Measurements from ENCODE around the gene ALDOC. TPM values are rescaled to one million over a fixed set of nuclear protein-coding genes. Genes with fewer than 3 reads are reported as not detected.

The ALDOC gene
- total and polyA plus RNA-seq, 2 experiments from 2014 or later: 33.5 to 157 TPM

DNA sequence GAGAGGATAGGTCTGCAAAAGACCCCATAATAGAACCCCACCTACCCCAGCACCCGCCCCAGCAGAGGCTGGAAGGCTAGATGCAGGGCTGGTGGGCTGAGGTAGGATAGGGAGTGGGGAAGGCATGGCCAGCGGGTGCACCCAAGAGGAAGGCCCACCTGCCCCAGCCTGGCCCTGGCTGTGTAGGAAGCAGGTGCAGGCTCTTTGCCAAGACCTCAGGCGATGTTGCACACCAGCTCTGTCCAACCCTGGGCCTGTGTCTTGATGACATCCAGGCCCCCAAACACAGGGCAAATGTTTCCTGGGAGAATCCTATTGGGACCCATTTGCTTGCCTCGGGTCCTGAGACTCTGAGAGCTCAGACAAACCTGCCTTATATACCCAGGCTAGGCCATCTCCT, 36.5 kb downstream of the ALDOC start (continued):
- TF ChIP-seq, protein P1, sequence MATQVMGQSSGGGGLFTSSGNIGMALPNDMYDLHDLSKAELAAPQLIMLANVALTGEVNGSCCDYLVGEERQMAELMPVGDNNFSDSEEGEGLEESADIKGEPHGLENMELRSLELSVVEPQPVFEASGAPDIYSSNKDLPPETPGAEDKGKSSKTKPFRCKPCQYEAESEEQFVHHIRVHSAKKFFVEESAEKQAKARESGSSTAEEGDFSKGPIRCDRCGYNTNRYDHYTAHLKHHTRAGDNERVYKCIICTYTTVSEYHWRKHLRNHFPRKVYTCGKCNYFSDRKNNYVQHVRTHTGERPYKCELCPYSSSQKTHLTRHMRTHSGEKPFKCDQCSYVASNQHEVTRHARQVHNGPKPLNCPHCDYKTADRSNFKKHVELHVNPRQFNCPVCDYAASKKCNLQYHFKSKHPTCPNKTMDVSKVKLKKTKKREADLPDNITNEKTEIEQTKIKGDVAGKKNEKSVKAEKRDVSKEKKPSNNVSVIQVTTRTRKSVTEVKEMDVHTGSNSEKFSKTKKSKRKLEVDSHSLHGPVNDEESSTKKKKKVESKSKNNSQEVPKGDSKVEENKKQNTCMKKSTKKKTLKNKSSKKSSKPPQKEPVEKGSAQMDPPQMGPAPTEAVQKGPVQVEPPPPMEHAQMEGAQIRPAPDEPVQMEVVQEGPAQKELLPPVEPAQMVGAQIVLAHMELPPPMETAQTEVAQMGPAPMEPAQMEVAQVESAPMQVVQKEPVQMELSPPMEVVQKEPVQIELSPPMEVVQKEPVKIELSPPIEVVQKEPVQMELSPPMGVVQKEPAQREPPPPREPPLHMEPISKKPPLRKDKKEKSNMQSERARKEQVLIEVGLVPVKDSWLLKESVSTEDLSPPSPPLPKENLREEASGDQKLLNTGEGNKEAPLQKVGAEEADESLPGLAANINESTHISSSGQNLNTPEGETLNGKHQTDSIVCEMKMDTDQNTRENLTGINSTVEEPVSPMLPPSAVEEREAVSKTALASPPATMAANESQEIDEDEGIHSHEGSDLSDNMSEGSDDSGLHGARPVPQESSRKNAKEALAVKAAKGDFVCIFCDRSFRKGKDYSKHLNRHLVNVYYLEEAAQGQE (IDR thresholded peaks at IDR 0.05; ENCODE audit: unreplicated experiment): no peak
- TF ChIP-seq NANOG (IDR thresholded peaks at IDR 0.05; ENCODE audit: borderline replicate concordance) (no peak), EZH2 (IDR thresholded peaks at IDR 0.05; ENCODE audit: low read depth, unreplicated experiment) (no peak), ZNF114 (CRISPR knock-in tag; IDR thresholded peaks at IDR 0.05) (no peak), EZH2phosphoT487 (IDR thresholded peaks at IDR 0.05; ENCODE audit: unreplicated experiment) (no peak), ZNF331 (CRISPR knock-in tag; IDR thresholded peaks at IDR 0.05; ENCODE audit: low read depth) (no peak), POLR2AphosphoS5 (IDR thresholded peaks at IDR 0.05; ENCODE audit: low read depth) (no peak)

DNA sequence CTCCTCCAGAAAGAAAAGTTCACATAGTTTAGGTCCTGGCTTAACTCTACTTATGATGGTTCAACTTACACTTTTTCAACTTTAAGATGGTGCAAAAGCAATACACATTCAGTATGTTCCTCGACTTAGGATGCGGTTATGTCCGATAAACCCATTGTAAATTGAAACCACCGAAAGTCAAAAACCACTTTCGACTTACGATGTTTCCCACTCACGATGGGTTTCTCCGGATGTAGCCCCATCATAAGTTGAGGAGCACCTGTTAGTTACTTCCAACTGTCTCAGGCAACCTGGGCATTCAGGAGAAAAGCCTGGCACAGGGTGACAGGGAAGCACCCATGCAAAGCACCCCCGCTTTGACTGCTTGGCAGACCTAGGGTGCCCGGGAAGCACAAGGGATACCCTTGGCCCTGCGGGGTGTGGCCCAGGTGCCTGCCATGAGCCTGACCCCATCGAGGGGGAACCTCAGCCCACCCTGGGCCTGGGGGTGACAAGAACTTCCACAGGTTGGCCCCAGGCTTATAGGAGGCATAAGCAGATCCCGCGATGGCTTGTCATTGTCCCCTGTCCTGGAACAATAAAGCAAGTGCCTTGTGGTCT, 38.3 kb downstream of the ALDOC start:
- Histone ChIP-seq H3K4me3 (no peak overlapping the region), H4K20me1 (replicated peaks; ENCODE audit: insufficient read depth) (no peaks in the 10 kb centered on the region), H3K79me2 (replicated peaks; ENCODE audit: insufficient read depth) (no peaks in the 10 kb centered on the region), H3K4me2 (no peak overlapping the region), H3K4me1 (ENCODE audit: insufficient read depth) (no peaks in the 10 kb centered on the region; the same call in 1 of the 2 replicates), H2AFZ (no peak overlapping the region), H3K27me3 (ENCODE audit: insufficient read depth) (no peaks in the 10 kb centered on the region), H3K27ac (ENCODE audit: low read depth) (no peak overlapping the region), H3F3A (replicated peaks; ENCODE audit: low read depth) (no peaks in the 10 kb centered on the region), H3K9me2 (ENCODE audit: insufficient read depth) (no peaks in the 10 kb centered on the region), H3K36me3 (ENCODE audit: insufficient read depth) (no peaks in the 10 kb centered on the region)
- TF ChIP-seq EZH2 (IDR thresholded peaks at IDR 0.05; ENCODE audit: low read depth, unreplicated experiment): no peak
- no peak for TF ChIP-seq STAT1 (IDR thresholded peaks at IDR 0.05; ENCODE audit: unreplicated experiment)
- TF ChIP-seq NANOG (IDR thresholded peaks at IDR 0.05; ENCODE audit: borderline replicate concordance): no peak
- no peak for TF ChIP-seq ZNF331 (CRISPR knock-in tag; IDR thresholded peaks at IDR 0.05; ENCODE audit: low read depth)
- TF ChIP-seq CREB1 (CRISPR knock-in tag; IDR thresholded peaks at IDR 0.05; ENCODE audit: low read depth): no peak
- peaks cover 9% of the 10 kb centered on the region for H3K27me3 Mint-ChIP-seq (ENCODE audit: insufficient read depth, low read depth, poor library complexity)
- H3K9me3 Mint-ChIP-seq: no peaks in the 10 kb centered on the region
- H3K36me3 Mint-ChIP-seq (ENCODE audit: low read depth): no peaks in the 10 kb centered on the region
- H3K4me1 Mint-ChIP-seq: no peaks in the 10 kb centered on the region
- DNase-seq (ENCODE audit: low spot score) (no peak), ATAC-seq (no peak)
- no peak overlapping the region for H3K4me3 Mint-ChIP-seq
- no peak overlapping the region for H3K27ac Mint-ChIP-seq

DNA sequence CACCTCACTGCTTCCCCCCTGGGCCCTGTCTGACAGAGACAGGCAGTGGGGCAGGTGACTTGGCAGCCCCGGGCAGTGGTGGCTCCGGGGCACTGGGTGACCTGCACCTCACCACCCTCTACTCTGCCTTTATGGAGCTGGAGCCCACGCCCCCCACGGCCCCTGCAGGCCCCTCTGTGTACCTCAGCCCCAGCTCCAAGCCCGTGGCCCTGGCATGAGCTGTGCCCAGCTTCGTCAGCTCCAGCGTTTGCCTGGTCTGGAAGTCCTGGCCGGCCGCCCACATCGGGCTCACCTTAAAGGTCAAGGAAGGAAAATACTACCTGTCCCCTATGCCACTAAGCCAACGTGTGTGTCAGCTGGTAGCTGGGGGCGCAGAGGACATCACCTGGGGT, 39.5 kb downstream of the ALDOC start:
- Mint-ChIP-seq H3K36me3 (ENCODE audit: low read depth) (no peaks in the 10 kb centered on the region), H3K4me1 (0 out of 3 replicates have a peak, but pooled peaks cover 3% of the 10 kb centered on the region), H3K27me3 (ENCODE audit: insufficient read depth, low read depth, poor library complexity) (peaks cover 10% of the 10 kb centered on the region), H3K27ac (no peak overlapping the region), H3K4me3 (no peak overlapping the region), H3K9me3 (no peaks in the 10 kb centered on the region)
- Histone ChIP-seq H3K9me2 (ENCODE audit: insufficient read depth) (no peaks in the 10 kb centered on the region), H3K4me1 (ENCODE audit: insufficient read depth) (no peaks in the 10 kb centered on the region; the same call in 1 of the 2 replicates), H3K4me3 (no peak overlapping the region), H3K27ac (ENCODE audit: low read depth) (no peak overlapping the region), H4K20me1 (replicated peaks; ENCODE audit: insufficient read depth) (no peaks in the 10 kb centered on the region), H3K36me3 (ENCODE audit: insufficient read depth) (no peaks in the 10 kb centered on the region), H2AFZ (no peak overlapping the region), H3K27me3 (ENCODE audit: insufficient read depth) (no peaks in the 10 kb centered on the region), H3K79me2 (replicated peaks; ENCODE audit: insufficient read depth) (no peaks in the 10 kb centered on the region), H3K4me2 (no peak overlapping the region), H3F3A (replicated peaks; ENCODE audit: low read depth) (no peaks in the 10 kb centered on the region)
- ATAC-seq: no peak
- TF ChIP-seq CREB1 (CRISPR knock-in tag; IDR thresholded peaks at IDR 0.05; ENCODE audit: low read depth) (no peak), ZNF114 (CRISPR knock-in tag; IDR thresholded peaks at IDR 0.05) (no peak)
- TF ChIP-seq, protein P2, sequence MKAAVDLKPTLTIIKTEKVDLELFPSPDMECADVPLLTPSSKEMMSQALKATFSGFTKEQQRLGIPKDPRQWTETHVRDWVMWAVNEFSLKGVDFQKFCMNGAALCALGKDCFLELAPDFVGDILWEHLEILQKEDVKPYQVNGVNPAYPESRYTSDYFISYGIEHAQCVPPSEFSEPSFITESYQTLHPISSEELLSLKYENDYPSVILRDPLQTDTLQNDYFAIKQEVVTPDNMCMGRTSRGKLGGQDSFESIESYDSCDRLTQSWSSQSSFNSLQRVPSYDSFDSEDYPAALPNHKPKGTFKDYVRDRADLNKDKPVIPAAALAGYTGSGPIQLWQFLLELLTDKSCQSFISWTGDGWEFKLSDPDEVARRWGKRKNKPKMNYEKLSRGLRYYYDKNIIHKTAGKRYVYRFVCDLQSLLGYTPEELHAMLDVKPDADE (IDR thresholded peaks at IDR 0.05): no peak
- TF ChIP-seq, protein P1 (IDR thresholded peaks at IDR 0.05; ENCODE audit: unreplicated experiment): no peak
- no peak for DNase-seq (ENCODE audit: low spot score)
